Vagina (tissue), 2 donors: ENCODE data around the gene RILPL1.
"Not testable (repeated sequence)": the region's sequence is repeated elsewhere in the genome, so short reads cannot be mapped to it uniquely, and the experiment has no call there.

ENCODE experiments used
- CTCF ChIP-seq, 3 experiments: fragments of 450-650 bp in 2 of 3; fragments of 200-600 bp in 1 of 3; sonication (generic) in 1 of 3; IDR thresholded peaks; one replicate each; pipeline ENCODE4 v1.5.1; 2017 to 2019; ENCODE audit warnings: antibody characterized with exemption in 3 of 3, mild to moderate bottlenecking in 2 of 3, moderate library complexity in 2 of 3
- POLR2AphosphoS5 ChIP-seq, 2 donors: sonication (generic); formaldehyde crosslinking; IDR thresholded peaks; one replicate each; pipeline ENCODE4 v1.9.0; 2017; ENCODE audit warnings: antibody characterized with exemption in 2 of 2, mild to moderate bottlenecking in 2 of 2, low read depth in 1 of 2; ENCODE audit not compliant: insufficient read depth in 1 of 2

- not testable (repeated sequence) for TF ChIP-seq CTCF (IDR thresholded peaks at IDR 0.05); POLR2AphosphoS5 (IDR thresholded peaks at IDR 0.05; ENCODE audit: insufficient read depth in 1 of 2, low read depth in 1 of 2)
These were observed 52.3 kb downstream of the RILPL1 start for GRCh38 chr12:123481251-123481650.
